HG02885 (cell line): ENCODE measurements around the gene PRM1.
"Not testable (repeated sequence)": the region's sequence is repeated elsewhere in the genome, so short reads cannot be mapped to it uniquely, and the experiment has no call there.

Source experiments
- ATAC-seq: cut with Tn5 transposase; IDR thresholded peaks from one replicate; pipeline ENCODE4 v1.9.1; 2021; ENCODE audit warnings: mild to moderate bottlenecking; ENCODE audit not compliant: unreplicated experiment, poor library complexity

The PRM1 gene

GRCh38 chr16:11298950-11299547, 17.9 kb upstream of the PRM1 start:
- peak; percentile 40 for ATAC-seq

- no peak for ATAC-seq
Measured at GRCh38 chr16:11298143-11298900, 17.2 kb upstream of the PRM1 start.

- ATAC-seq, result peak; percentile 79
Measured at GRCh38 chr16:11297492-11298142, 16.5 kb upstream of the PRM1 start.

- ATAC-seq, result peak; percentile 25
Measured at GRCh38 chr16:11296706-11297491, 15.8 kb upstream of the PRM1 start.

GRCh38 chr16:11296351-11296705, 15.2 kb upstream of the PRM1 start:
- ATAC-seq, result no peak

- no peak for ATAC-seq
Measured at GRCh38 chr16:11295672-11296071, 14.5 kb upstream of the PRM1 start.

GRCh38 chr16:11292076-11292748, 11.1 kb upstream of the PRM1 start:
- no peak for ATAC-seq

GRCh38 chr16:11291091-11291703, 10.1 kb upstream of the PRM1 start:
- no peak for ATAC-seq

GRCh38 chr16:11290102-11290893, 9.2 kb upstream of the PRM1 start:
- ATAC-seq, result no peak

GRCh38 chr16:11289696-11290095, 8.6 kb upstream of the PRM1 start:
- not testable (repeated sequence) for ATAC-seq

- no peak for ATAC-seq
Measured at GRCh38 chr16:11289202-11289601, 8.1 kb upstream of the PRM1 start.

- ATAC-seq, result no peak
Measured at GRCh38 chr16:11285842-11286241, 4.7 kb upstream of the PRM1 start.

GRCh38 chr16:11283820-11284248, 2.7 kb upstream of the PRM1 start:
- no peak for ATAC-seq

GRCh38 chr16:11278681-11279628, 2.2 kb downstream of the PRM1 start:
- no peak for ATAC-seq

- ATAC-seq, result no peak
Measured at GRCh38 chr16:11277607-11278337, 3.4 kb downstream of the PRM1 start.

GRCh38 chr16:11276896-11277593, 4.1 kb downstream of the PRM1 start:
- no peak for ATAC-seq
